K562 (cell line): Measurements from ENCODE around the gene OR1E2. TPM values are rescaled to one million over a fixed set of nuclear protein-coding genes. Genes with fewer than 3 reads are reported as not detected.
A peak's percentile ranks its signal among the peaks of the same experiment; 100 is the strongest.

Source experiments
- ATAC-seq: fragments of 200-7000 bp; cut with Tn5 transposase; 3 replicates; pipeline ENCODE4 v1.9.1; 2020; ENCODE audit warnings: moderate library complexity
- BruUV-seq: library from RNA; stranded (reverse); fragments of 400-500 nt; replicated peaks from 2 replicates; lab custom pipeline; 2021; lab: Mats Ljungman, UMichigan
- CTCF ChIA-PET: fragments of 300-600 bp; formaldehyde crosslinking; extraction: SDS; loops from one replicate; lab custom pipeline; 2021; ENCODE audit warnings: low intra/inter-chr PET ratio; lab: Yijun Ruan, JAX
- POLR2A ChIA-PET: fragments of 300-600, 350-650 bp; sonication (Branson Sonifier 250); formaldehyde crosslinking; extraction: SDS; loops from one replicate; lab custom pipeline; 2021; ENCODE audit warnings: antibody characterized with exemption, inconsistent platforms; lab: Yijun Ruan, JAX
- DNase-seq, 4 experiments: peaks; one replicate each; pipeline versions ENCODE4 v3.0.0 to v3.0.0-alpha.2; 2011 to 2018; ENCODE audit warnings: low spot score in 3 of 4, mixed read lengths in 3 of 4; ENCODE audit errors: extremely low read depth in 1 of 4
- FAIRE-seq: peaks from 2 replicates; lab custom pipeline; 2011; peaks lifted over from hg19 to GRCh38; lab: Jason Lieb, UNC
- H2AFZ ChIP-seq: 2 replicates; pipeline ENCODE4 v1.6.0; 2011; ENCODE audit warnings: low read depth, low read length, control low read depth, inconsistent platforms
- H3K27ac ChIP-seq: fragments of 200-600 bp; 3 replicates; pipeline ENCODE4 v1.8.0; 2011; ENCODE audit warnings: low read depth, mild to moderate bottlenecking, control low read depth, inconsistent platforms, low read length, moderate library complexity, mixed read lengths; ENCODE audit errors: extremely low read depth
- H3K27me3 ChIP-seq, 2 experiments: fragments of 300-600 bp in 1 of 2; 2 replicates in 1 of 2; 3 replicates in 1 of 2; pipeline versions ENCODE4 v1.6.0 to v1.8.0; 2011; ENCODE audit warnings: inconsistent platforms in 2 of 2, low read length in 2 of 2, mild to moderate bottlenecking in 1 of 2, mixed read lengths in 1 of 2, moderate library complexity in 1 of 2; ENCODE audit not compliant: control insufficient read depth in 2 of 2, insufficient read depth in 2 of 2
- H3K36me3 ChIP-seq: fragments of 300-600 bp; 3 replicates; pipeline ENCODE4 v1.8.0; 2011; ENCODE audit warnings: mild to moderate bottlenecking, low read length, inconsistent platforms; ENCODE audit not compliant: control insufficient read depth, insufficient read depth
- H3K4me1 ChIP-seq, 2 experiments: fragments of 200-600 bp in 1 of 2; replicated peaks in 1 of 2; 2 replicates in 1 of 2; 3 replicates in 1 of 2; pipeline versions ENCODE4 v1.5.1 to v1.8.0; 2011; ENCODE audit warnings: inconsistent platforms in 2 of 2, low read length in 2 of 2, mild to moderate bottlenecking in 1 of 2, mixed read lengths in 1 of 2, moderate library complexity in 1 of 2; ENCODE audit not compliant: control insufficient read depth in 2 of 2, insufficient read depth in 2 of 2
- H3K4me2 ChIP-seq: 2 replicates; pipeline ENCODE4 v1.6.1; 2011; ENCODE audit warnings: low read length, control low read depth, inconsistent platforms, mixed read lengths; ENCODE audit not compliant: insufficient read depth
- H3K4me3 ChIP-seq: fragments of 200-600 bp; sonication (generic), shearing (Covaris generic); 2 replicates; pipeline ENCODE4 v1.5.1; 2016; ENCODE audit warnings: control low read depth, inconsistent platforms
- H3K79me2 ChIP-seq: fragments of 200-600 bp; 3 replicates; pipeline ENCODE4 v1.8.0; 2011; ENCODE audit warnings: low read length, inconsistent platforms; ENCODE audit not compliant: control insufficient read depth, insufficient read depth
- H3K9ac ChIP-seq, 2 experiments: 2 replicates each; pipeline versions ENCODE4 v1.6.0 to v1.6.1; 2011; ENCODE audit warnings: low read depth in 2 of 2, low read length in 2 of 2, control low read depth in 1 of 2, inconsistent platforms in 1 of 2, mild to moderate bottlenecking in 1 of 2, mixed read lengths in 1 of 2; ENCODE audit not compliant: insufficient read depth in 1 of 2
- H3K9me1 ChIP-seq: one replicate; pipeline ENCODE4 v1.6.0; 2011; ENCODE audit warnings: inconsistent platforms, mild to moderate bottlenecking, low read length, moderate library complexity; ENCODE audit not compliant: control insufficient read depth, insufficient read depth
- H3K9me3 ChIP-seq: replicated peaks from 2 replicates; pipeline ENCODE4 v1.5.1; 2011; ENCODE audit warnings: low read depth, low read length, inconsistent platforms; ENCODE audit not compliant: control insufficient read depth, insufficient read depth
- H4K20me1 ChIP-seq: replicated peaks from 2 replicates; pipeline ENCODE4 v1.6.1; 2011; ENCODE audit warnings: low read length, inconsistent platforms, mixed read lengths; ENCODE audit not compliant: control insufficient read depth, insufficient read depth
- CAMTA2 ChIP-seq: fragments of 250-450 bp; sonication (Bioruptor Pico); conservative IDR thresholded peaks from 2 replicates; pipeline ENCODE4 v1.5.1; 2022
- CEBPB ChIP-seq: fragments of 450-650 bp; IDR thresholded peaks from 2 replicates; pipeline ENCODE4 v1.6.1; 2016; ENCODE audit warnings: missing genetic modification characterization, missing compliant biosample characterization
- CHD2 ChIP-seq: IDR thresholded peaks from 2 replicates; pipeline ENCODE4 v1.6.1; 2011; ENCODE audit warnings: low read depth, low read length
- CHD4 ChIP-seq: fragments of 200-600 bp; sonication (generic); IDR thresholded peaks from 3 replicates; pipeline ENCODE4 v1.6.1; 2012; ENCODE audit warnings: low read depth, mild to moderate bottlenecking, mixed read lengths, low read length, inconsistent platforms; ENCODE audit not compliant: insufficient read depth, insufficient replicate concordance, poor library complexity, severe bottlenecking
- SNIP1 ChIP-seq: fragments of 450-650 bp; IDR thresholded peaks from 2 replicates; pipeline ENCODE4 v1.7.1; 2017; ENCODE audit warnings: low read depth, mild to moderate bottlenecking
- TCF3 ChIP-seq: sonication (generic); formaldehyde crosslinking; IDR thresholded peaks from 2 replicates; pipeline ENCODE4 v1.4.0; 2020; ENCODE audit warnings: mild to moderate bottlenecking, missing genetic modification reagents
- ZNF431 ChIP-seq: sonication (generic); formaldehyde crosslinking; IDR thresholded peaks from 2 replicates; pipeline ENCODE4 v1.8.0; 2022; ENCODE audit warnings: mild to moderate bottlenecking, missing genetic modification reagents
- WGBS: fragments of 100-300 bp; shearing (Covaris generic); methylation state at CpG from one replicate; pipeline ENCODE4 v1.1.6; 2016; ENCODE audit warnings: low coverage, mixed read lengths; ENCODE audit not compliant: insufficient coverage; ENCODE audit errors: missing lambda C conversion rate; 5-methylcytosine and 5-hydroxymethylcytosine counted together
- in situ Hi-C: fragments of 300-500 bp; cut with MboI; formaldehyde crosslinking; loops from 4 replicates; pipeline ENCODE4 v1.15.0; 2018; ENCODE audit warnings: inconsistent platforms, mixed read lengths
- intact Hi-C: fragments of 100-400 bp; cut with micrococcal nuclease; formaldehyde crosslinking; loops from 2 replicates; pipeline ENCODE4 v1.14.2; 2022
- polyA plus RNA-seq, 8 experiments: library from polyadenylated mRNA; depleted of rRNA in 4 of 8; stranded (reverse) in 5 of 8; unstranded in 3 of 8; fragments of >200 nt; fragmentation: Nextera tagmentation in 2 of 8; fragmentation: Illumina TruSeq in 1 of 8; extraction: Ambion mirVana in 2 of 8; extraction: Trizol in 1 of 8; gene quantifications; 2 replicates each; pipeline versions ENCODE4 v1.2.1 to v1.2.3, GENCODE V29; 2011 to 2014; ENCODE audit warnings: inconsistent platforms in 1 of 8, missing spikeins in 1 of 8
- total RNA-seq, 7 experiments: library from RNA; depleted of rRNA in 6 of 7; stranded (reverse); fragments of >200 nt in 6 of 7; fragmentation: Illumina TruSeq in 2 of 7; extraction: Trizol in 2 of 7; gene quantifications; 2 replicates each; pipeline versions ENCODE4 v1.2.1 to v1.2.3, GENCODE V29; 2011 to 2021; ENCODE audit warnings: low replicate concordance in 1 of 7
- TF ChIP-seq, protein P1 (sequence below): fragments of 250-450 bp; sonication (Bioruptor Pico); IDR thresholded peaks from 2 replicates; pipeline ENCODE4 v1.8.0; 2021; ENCODE audit warnings: borderline replicate concordance, mild to moderate bottlenecking, moderate library complexity; ENCODE audit not compliant: poor library complexity, severe bottlenecking
- TF ChIP-seq, protein P2 (sequence below), 2 experiments: IDR thresholded peaks; 2 replicates each; pipeline ENCODE4 v1.6.1; 2011; ENCODE audit warnings: borderline replicate concordance in 1 of 2, control low read depth in 1 of 2, low read depth in 1 of 2, low read length in 1 of 2, mild to moderate bottlenecking in 1 of 2, mixed read lengths in 1 of 2, moderate library complexity in 1 of 2; ENCODE audit not compliant: insufficient read depth in 1 of 2, insufficient read length in 1 of 2, poor library complexity in 1 of 2, severe bottlenecking in 1 of 2; ENCODE audit errors: extremely low read depth in 1 of 2

The OR1E2 gene
- total and polyA plus RNA-seq, 9 of the 15 experiments (the other 6 are each of a cell fraction or from before 2014, with no cell fraction given): not detected

DNA sequence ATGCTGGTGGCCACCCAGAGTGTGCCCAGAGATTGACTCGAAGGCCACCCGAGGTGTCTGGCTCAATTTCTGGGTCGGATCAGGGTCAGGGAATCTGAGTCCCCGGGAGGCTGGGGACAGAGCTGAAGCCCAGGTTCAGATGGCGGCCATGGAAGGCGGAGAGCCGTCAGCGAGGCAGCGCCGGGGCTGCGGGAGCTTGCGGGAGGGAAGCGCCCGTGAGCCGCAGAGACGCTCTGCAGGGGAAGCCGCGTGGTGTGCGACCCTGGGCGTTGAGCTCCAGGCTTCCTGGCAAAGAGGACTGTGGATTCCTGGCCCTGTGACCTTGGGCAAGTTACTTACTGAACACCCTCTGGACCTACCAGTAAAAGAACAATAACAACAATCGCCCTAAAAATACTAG is 38.5 kb upstream of the OR1E2 start:
- H3K4me3 ChIP-seq: no peak overlapping the region
- no peaks in the 10 kb centered on the region for H3K79me2 ChIP-seq
- H4K20me1 ChIP-seq: no peaks in the 10 kb centered on the region
- intact Hi-C loops (no loop called here), in situ Hi-C loops (no loop called here)
- BruUV-seq: no TSS peak
- POLR2A ChIA-PET: no interaction called here
- FAIRE-seq (no peak), DNase-seq (no peak), ATAC-seq (no peak)
- no peak for TF ChIP-seq CHD2
- TF ChIP-seq CEBPB (tag): no peak
- no peak for TF ChIP-seq ZNF431 (CRISPR knock-in tag)
- TF ChIP-seq TCF3 (CRISPR knock-in tag): no peak
- TF ChIP-seq, protein P1, sequence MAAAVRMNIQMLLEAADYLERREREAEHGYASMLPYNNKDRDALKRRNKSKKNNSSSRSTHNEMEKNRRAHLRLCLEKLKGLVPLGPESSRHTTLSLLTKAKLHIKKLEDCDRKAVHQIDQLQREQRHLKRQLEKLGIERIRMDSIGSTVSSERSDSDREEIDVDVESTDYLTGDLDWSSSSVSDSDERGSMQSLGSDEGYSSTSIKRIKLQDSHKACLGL (CRISPR knock-in tag): no peak
- peaks cover 12 to 13% of the 10 kb centered on the region in 2 experiments; a peak in 3 of 5 replicates for H3K27me3 ChIP-seq
- CTCF ChIA-PET: no interaction called here
- no peaks in the 10 kb centered on the region for H3K9me3 ChIP-seq
- no peaks in the 10 kb centered on the region; a peak in 1 of 5 replicates for H3K4me1 ChIP-seq
- no peak overlapping the region for H3K9ac ChIP-seq
- no peaks in the 10 kb centered on the region for H3K36me3 ChIP-seq
- H3K4me2 ChIP-seq: no peak overlapping the region
- no peak overlapping the region for H3K27ac ChIP-seq
- 0% methylated on average over 4 of the region's 21 CpGs for WGBS
- no peak overlapping the region for H2AFZ ChIP-seq
- H3K9me1 ChIP-seq: no peaks in the 10 kb centered on the region

DNA sequence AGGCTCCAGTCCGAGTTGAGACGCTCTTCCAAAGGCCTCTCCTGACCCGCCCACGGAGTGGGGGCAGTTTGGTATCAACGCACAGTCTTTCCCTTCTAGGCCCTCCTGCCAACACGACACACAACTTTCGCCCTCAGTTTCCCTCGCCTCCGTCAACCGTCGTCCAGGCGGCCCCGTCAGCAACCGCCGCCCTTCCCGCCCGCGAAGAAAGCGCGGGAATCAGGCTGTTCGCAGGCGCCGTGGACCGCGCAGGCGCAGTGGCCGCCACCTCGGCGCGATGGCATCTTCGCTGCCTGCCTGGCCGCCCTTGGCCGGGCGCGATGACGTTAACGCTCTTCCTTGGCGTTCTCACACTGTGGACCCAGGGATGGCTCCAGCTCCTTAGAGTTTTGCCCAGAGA is 38.0 kb upstream of the OR1E2 start, which contains the start of gene SPATA22:
TSS of gene SPATA22 (minus strand) at position 221 of the 400 bp plus-strand sequence. CDS start 2,494 bp downstream, outside the sequence.
- ChIA-PET POLR2A (no interaction called here), CTCF (no interaction called here)
- H3K9ac ChIP-seq: no peak within 1 kb of the TSS
- no peaks in the 10 kb centered on the region for H3K36me3 ChIP-seq
- no peak within 1 kb of the TSS for H3K4me2 ChIP-seq
- H3K4me3 ChIP-seq: no peak within 1 kb of the TSS
- no peaks in the 10 kb centered on the region for H3K9me1 ChIP-seq
- DNase-seq (no peak), FAIRE-seq (no peak), ATAC-seq (no peak)
- no peak for TF ChIP-seq SNIP1
- TF ChIP-seq, protein P2, sequence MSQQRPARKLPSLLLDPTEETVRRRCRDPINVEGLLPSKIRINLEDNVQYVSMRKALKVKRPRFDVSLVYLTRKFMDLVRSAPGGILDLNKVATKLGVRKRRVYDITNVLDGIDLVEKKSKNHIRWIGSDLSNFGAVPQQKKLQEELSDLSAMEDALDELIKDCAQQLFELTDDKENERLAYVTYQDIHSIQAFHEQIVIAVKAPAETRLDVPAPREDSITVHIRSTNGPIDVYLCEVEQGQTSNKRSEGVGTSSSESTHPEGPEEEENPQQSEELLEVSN (IDR thresholded peaks at IDR 0.05; ENCODE audit: borderline replicate concordance in 1 of 2, extremely low read depth in 1 of 2, insufficient read depth in 1 of 2, insufficient read length in 1 of 2, low read depth in 1 of 2, low read length in 1 of 2, poor library complexity in 1 of 2, severe bottlenecking in 1 of 2): peak in 1 of 2 experiments; percentile 43
- no peak for TF ChIP-seq CHD4
- no peak for TF ChIP-seq CAMTA2 (CRISPR knock-in tag)
- no peak within 1 kb of the TSS for H3K27ac ChIP-seq
- H3K27me3 ChIP-seq: peaks cover 12 to 13% of the 10 kb centered on the region in 2 experiments; a peak in 3 of 5 replicates
- H2AFZ ChIP-seq: no peak within 1 kb of the TSS
- H3K4me1 ChIP-seq: no peaks in the 10 kb centered on the region; a peak in 1 of 5 replicates
- 20% methylated on average over 1 of the region's 38 CpGs for WGBS
- no TSS peak for BruUV-seq
- no peaks in the 10 kb centered on the region for H3K79me2 ChIP-seq
- no peaks in the 10 kb centered on the region for H4K20me1 ChIP-seq
- in situ Hi-C loops: no loop called here
- intact Hi-C loops: no loop called here
- no peaks in the 10 kb centered on the region for H3K9me3 ChIP-seq
